SK-N-SH treated with all-trans-retinoic acid at 6 μM for 48 hours (cell line): ENCODE measurements around the gene LGALS3BP.

ENCODE experiments used
- OSR1 ChIP-seq: fragments of 250-450 bp; sonication (Bioruptor Pico); IDR thresholded peaks from 2 replicates; pipeline ENCODE4 v1.8.0; 2022; ENCODE audit warnings: moderate library complexity, mild to moderate bottlenecking, inconsistent platforms
- RARB ChIP-seq: fragments of 250-450 bp; sonication (Bioruptor Pico); IDR thresholded peaks from 2 replicates; pipeline ENCODE4 v1.8.0; 2021; ENCODE audit warnings: mild to moderate bottlenecking, moderate library complexity

GRCh38 chr17:78935419-78936323, 44.1 kb downstream of the LGALS3BP start:
- TF ChIP-seq RARB (CRISPR knock-in tag) (no peak), OSR1 (CRISPR knock-in tag) (no peak)
